Measurements from ENCODE around the gene SHISA6. TPM values are rescaled to one million over a fixed set of nuclear protein-coding genes. Genes with fewer than 3 reads are reported as not detected.

The SHISA6 gene
- total RNA-seq, 1 experiment from 2014 or later = not detected

GRCh38 chr17:11554542-11554941 lies 313.5 kb downstream of the SHISA6 start:
- Histone ChIP-seq H3K4me1 (ENCODE audit: control insufficient read depth, insufficient read depth, low read length) (no peaks in the 10 kb centered on the region), H3K36me3 (ENCODE audit: control insufficient read depth, insufficient read depth, low read length) (no peaks in the 10 kb centered on the region), H3K27ac (ENCODE audit: low read length) (no peak overlapping the region), H3K4me3 (ENCODE audit: low read depth in 2 of 2, low read length in 2 of 2) (no peak overlapping the region), H3K27me3 (ENCODE audit: control insufficient read depth, insufficient read depth, low read length) (no peaks in the 10 kb centered on the region), H3K9me3 (ENCODE audit: control insufficient read depth, insufficient read depth, low read depth, low read length) (no peaks in the 10 kb centered on the region)
- TF ChIP-seq POLR2AphosphoS5 (IDR thresholded peaks at IDR 0.05; ENCODE audit: low read depth, low read length) (no peak), SIN3A (IDR thresholded peaks at IDR 0.05; ENCODE audit: borderline replicate concordance, insufficient read depth, low read depth, low read length) (no peak), REST (IDR thresholded peaks at IDR 0.05; ENCODE audit: insufficient read depth in 1 of 2, low read depth in 2 of 2, low read length in 1 of 2) (no peak), TCF7L2 (IDR thresholded peaks at IDR 0.05; ENCODE audit: low read depth, low read length) (no peak), CTCF (IDR thresholded peaks at IDR 0.05) (no peak)
- ChIA-PET POLR2A (no interaction called here), CTCF (no interaction called here)
- DNase-seq (ENCODE audit: low read depth, low spot score) = no peak
- intact Hi-C loops (cut with micrococcal nuclease; ENCODE audit: unreplicated experiment) = no loop called here
- BruUV-seq (replicated peaks) = no TSS peak
- no peak for ATAC-seq
- in situ Hi-C loops (cut with HindIII; ENCODE audit: low pct_unique_long_range_greater_than_20kb, low sequenced_read_pairs) = no loop called here

GRCh38 chr17:11555530-11555929 lies 314.5 kb downstream of the SHISA6 start:
- ChIA-PET CTCF (no interaction called here), POLR2A (no interaction called here)
- intact Hi-C loops (cut with micrococcal nuclease; ENCODE audit: unreplicated experiment) (no loop called here), in situ Hi-C loops (cut with HindIII; ENCODE audit: low pct_unique_long_range_greater_than_20kb, low sequenced_read_pairs) (no loop called here)
- ATAC-seq (no peak), DNase-seq (ENCODE audit: low read depth, low spot score) (no peak)
- no peak for TF ChIP-seq SIN3A (IDR thresholded peaks at IDR 0.05; ENCODE audit: borderline replicate concordance, insufficient read depth, low read depth, low read length)
- no peak for TF ChIP-seq CTCF (IDR thresholded peaks at IDR 0.05)
- TF ChIP-seq TCF7L2 (IDR thresholded peaks at IDR 0.05; ENCODE audit: low read depth, low read length) = no peak
- no peak for TF ChIP-seq POLR2AphosphoS5 (IDR thresholded peaks at IDR 0.05; ENCODE audit: low read depth, low read length)
- TF ChIP-seq REST (IDR thresholded peaks at IDR 0.05; ENCODE audit: insufficient read depth in 1 of 2, low read depth in 2 of 2, low read length in 1 of 2) = no peak
- BruUV-seq (replicated peaks) = no TSS peak
- Histone ChIP-seq H3K9me3 (ENCODE audit: control insufficient read depth, insufficient read depth, low read depth, low read length) (no peaks in the 10 kb centered on the region), H3K4me1 (ENCODE audit: control insufficient read depth, insufficient read depth, low read length) (no peaks in the 10 kb centered on the region), H3K27me3 (ENCODE audit: control insufficient read depth, insufficient read depth, low read length) (no peaks in the 10 kb centered on the region), H3K36me3 (ENCODE audit: control insufficient read depth, insufficient read depth, low read length) (no peaks in the 10 kb centered on the region), H3K27ac (ENCODE audit: low read length) (no peak overlapping the region), H3K4me3 (ENCODE audit: low read depth in 2 of 2, low read length in 2 of 2) (no peak overlapping the region)

Measured in Panc1 (cell line).